ENCODE data around the gene B4GALT3. TPM values are rescaled to one million over a fixed set of nuclear protein-coding genes. Genes with fewer than 3 reads are reported as not detected.

The B4GALT3 gene
- total and polyA plus RNA-seq, 9 of the 15 experiments (the other 6 are each of a cell fraction or from before 2014, with no cell fraction given) = 31.2 to 103 (median 46.1) TPM

- TF ChIP-seq UBTF (IDR thresholded peaks at IDR 0.05; ENCODE audit: borderline replicate concordance in 1 of 2, low read depth in 2 of 2, low read length in 2 of 2) (no peak), KLF1 (tag; IDR thresholded peaks at IDR 0.05) (no peak), SOX6 (IDR thresholded peaks at IDR 0.05) (no peak), NCOA4 (IDR thresholded peaks at IDR 0.05; ENCODE audit: partially characterized antibody) (no peak), BMI1 (IDR thresholded peaks at IDR 0.05; ENCODE audit: low read length) (no peak), ATF6 (CRISPR knock-in tag; IDR thresholded peaks at IDR 0.05) (no peak), STAT6 (CRISPR knock-in tag; IDR thresholded peaks at IDR 0.05) (no peak), ZNF232 (CRISPR knock-in tag; IDR thresholded peaks at IDR 0.05) (no peak), SAFB2 (IDR thresholded peaks at IDR 0.05; ENCODE audit: borderline replicate concordance, low read depth, low read length, severe bottlenecking) (no peak), ZNF707 (CRISPR knock-in tag; conservative IDR thresholded peaks at IDR 0.05) (0 out of 2 replicates have a peak, but pooled peaks have one; percentile 22), HINFP (tag; conservative IDR thresholded peaks at IDR 0.05; ENCODE audit: low read depth) (no peak), RBM39 (optimal IDR thresholded peaks at IDR 0.05; ENCODE audit: low read depth, low read length) (no peak), HMGXB4 (CRISPR knock-in tag; IDR thresholded peaks at IDR 0.05) (no peak), CREB3 (tag; conservative IDR thresholded peaks at IDR 0.05; ENCODE audit: low read depth) (0 out of 2 replicates have a peak, but pooled peaks have one; percentile 44)
Observed at GRCh38 chr1:161201836-161202712, 24.8 kb upstream of the B4GALT3 start, which contains the start of gene NDUFS2 (continued).

All from K562 (cell line).